H9 (cell line): Measurements from ENCODE around the gene WASHC2A. TPM values are rescaled to one million over a fixed set of nuclear protein-coding genes. Genes with fewer than 3 reads are reported as not detected.
"Not testable (repeated sequence)": the region's sequence is repeated elsewhere in the genome, so short reads cannot be mapped to it uniquely, and the experiment has no call there.

Experiments used
- DNase-seq: peaks from one replicate; pipeline ENCODE4 v3.0.0-alpha.2; 2017
- H2AFZ ChIP-seq: one replicate; pipeline ENCODE4 v1.6.1; 2013; ENCODE audit warnings: mild to moderate bottlenecking, low read length, control low read depth, moderate library complexity
- H2AK5ac ChIP-seq: 2 replicates; pipeline ENCODE4 v1.6.1; 2013; ENCODE audit warnings: low read length, control low read depth, mixed read lengths; ENCODE audit not compliant: insufficient read length
- H2BK120ac ChIP-seq: one replicate; pipeline ENCODE4 v1.6.1; 2013; ENCODE audit warnings: low read depth, mild to moderate bottlenecking, low read length, control low read depth, inconsistent platforms; ENCODE audit not compliant: poor library complexity, severe bottlenecking
- H2BK12ac ChIP-seq: 2 replicates; pipeline ENCODE4 v1.6.1; 2013; ENCODE audit warnings: low read length, control low read depth, mixed read lengths, low read depth; ENCODE audit not compliant: insufficient read length
- H2BK15ac ChIP-seq: 2 replicates; pipeline ENCODE4 v1.6.1; 2013; ENCODE audit warnings: low read depth, low read length, control low read depth
- H2BK20ac ChIP-seq: one replicate; pipeline ENCODE4 v1.6.1; 2013; ENCODE audit warnings: low read depth, mild to moderate bottlenecking, low read length, control low read depth, inconsistent platforms; ENCODE audit not compliant: poor library complexity, severe bottlenecking
- H2BK5ac ChIP-seq: 2 replicates; pipeline ENCODE4 v1.6.1; 2013; ENCODE audit warnings: low read length, control low read depth, mixed read lengths; ENCODE audit not compliant: insufficient read length
- H3K14ac ChIP-seq: 2 replicates; pipeline ENCODE4 v1.6.1; 2013; ENCODE audit warnings: low read length, control low read depth; ENCODE audit not compliant: insufficient read depth
- H3K18ac ChIP-seq: 2 replicates; pipeline ENCODE4 v1.6.1; 2013; ENCODE audit warnings: low read depth, mild to moderate bottlenecking, mixed read lengths, low read length, control low read depth; ENCODE audit not compliant: insufficient read length
- H3K23ac ChIP-seq: 2 replicates; pipeline ENCODE4 v1.6.1; 2013; ENCODE audit warnings: low read length, control low read depth, mixed read lengths, low read depth; ENCODE audit not compliant: insufficient read length
- H3K23me2 ChIP-seq: 2 replicates; pipeline ENCODE4 v1.6.1; 2013; ENCODE audit warnings: low read depth, mild to moderate bottlenecking, mixed read lengths, low read length, control low read depth; ENCODE audit not compliant: insufficient read length, poor library complexity, severe bottlenecking
- H3K27ac ChIP-seq: 2 replicates; pipeline ENCODE4 v1.5.1; 2013; ENCODE audit warnings: low read length, control low read depth, mixed read lengths, low read depth; ENCODE audit not compliant: insufficient read length
- H3K27me3 ChIP-seq: 2 replicates; pipeline ENCODE4 v1.6.1; 2013; ENCODE audit warnings: low read length, control low read depth, inconsistent platforms; ENCODE audit not compliant: insufficient read depth
- H3K4ac ChIP-seq: 2 replicates; pipeline ENCODE4 v1.6.1; 2013; ENCODE audit warnings: low read depth, mild to moderate bottlenecking, control low read depth, inconsistent platforms, low read length, moderate library complexity
- H3K4me1 ChIP-seq: 2 replicates; pipeline ENCODE4 v1.6.1; 2013; ENCODE audit warnings: low read length, control low read depth, inconsistent platforms; ENCODE audit not compliant: insufficient read depth
- H3K4me2 ChIP-seq: 2 replicates; pipeline ENCODE4 v1.6.1; 2013; ENCODE audit warnings: low read length, control low read depth, mixed read lengths; ENCODE audit not compliant: insufficient read length, insufficient read depth
- H3K56ac ChIP-seq: 2 replicates; pipeline ENCODE4 v1.6.1; 2013; ENCODE audit warnings: low read depth, mild to moderate bottlenecking, mixed read lengths, low read length, control low read depth; ENCODE audit not compliant: insufficient read length
- H3K79me1 ChIP-seq: 2 replicates; pipeline ENCODE4 v1.6.1; 2013; ENCODE audit warnings: low read depth, mild to moderate bottlenecking, moderate library complexity, low read length, control low read depth, inconsistent platforms; ENCODE audit not compliant: insufficient read depth, poor library complexity, severe bottlenecking
- H3K79me2 ChIP-seq: 2 replicates; pipeline ENCODE4 v1.6.1; 2013; ENCODE audit warnings: low read length, control low read depth, inconsistent platforms; ENCODE audit not compliant: insufficient read depth
- H3K9ac ChIP-seq: 2 replicates; pipeline ENCODE4 v1.6.1; 2013; ENCODE audit warnings: low read length, control low read depth, mixed read lengths; ENCODE audit not compliant: insufficient read length; ENCODE audit errors: extremely low read depth
- H3K9me3 ChIP-seq: one replicate; pipeline ENCODE4 v1.6.1; 2013; ENCODE audit warnings: low read depth, low read length, inconsistent platforms; ENCODE audit not compliant: control insufficient read depth
- H3T11ph ChIP-seq: one replicate; pipeline ENCODE4 v1.6.1; 2013; ENCODE audit warnings: mild to moderate bottlenecking, low read length, control low read depth, inconsistent platforms
- H4K20me1 ChIP-seq: one replicate; pipeline ENCODE4 v1.6.1; 2013; ENCODE audit not compliant: control insufficient read depth, insufficient read length, insufficient read depth
- H4K5ac ChIP-seq: 2 replicates; pipeline ENCODE4 v1.6.1; 2013; ENCODE audit warnings: low read depth, mild to moderate bottlenecking, mixed read lengths, low read length, control low read depth; ENCODE audit not compliant: insufficient read length
- H4K8ac ChIP-seq: replicated peaks from 2 replicates; pipeline ENCODE4 v1.6.1; 2013; ENCODE audit warnings: low read length, control low read depth, mixed read lengths, low read depth; ENCODE audit not compliant: insufficient read length
- H4K91ac ChIP-seq: 2 replicates; pipeline ENCODE4 v1.6.1; 2013; ENCODE audit warnings: low read depth, mild to moderate bottlenecking, moderate library complexity, mixed read lengths, low read length, control low read depth; ENCODE audit not compliant: insufficient read length
- H3K27ac Mint-ChIP-seq, 3 experiments: 2 replicates in 2 of 3; 3 replicates in 1 of 3; pipeline ENCODE4 v1.8.0; 2020 to 2021; ENCODE audit warnings: mixed read lengths in 3 of 3, mild to moderate bottlenecking in 1 of 3, moderate library complexity in 1 of 3
- H3K27me3 Mint-ChIP-seq: 2 replicates; pipeline ENCODE4 v1.8.0; 2021; ENCODE audit warnings: low read depth, mild to moderate bottlenecking, moderate library complexity, mixed read lengths
- H3K36me3 Mint-ChIP-seq, 3 experiments: 2 replicates in 2 of 3; 3 replicates in 1 of 3; pipeline ENCODE4 v1.8.0; 2020 to 2021; ENCODE audit warnings: low read depth in 3 of 3, mixed read lengths in 3 of 3; ENCODE audit not compliant: insufficient read depth in 1 of 3
- H3K4me1 Mint-ChIP-seq, 2 experiments: 2 replicates each; pipeline ENCODE4 v1.8.0; 2020; ENCODE audit warnings: mixed read lengths in 2 of 2
- H3K4me3 Mint-ChIP-seq, 2 experiments: 2 replicates in 1 of 2; 3 replicates in 1 of 2; pipeline ENCODE4 v1.8.0; 2020 to 2021; ENCODE audit warnings: mild to moderate bottlenecking in 2 of 2, mixed read lengths in 2 of 2, moderate library complexity in 1 of 2
- H3K9me3 Mint-ChIP-seq, 2 experiments: 2 replicates in 1 of 2; 3 replicates in 1 of 2; pipeline ENCODE4 v1.8.0; 2020; ENCODE audit warnings: mild to moderate bottlenecking in 2 of 2, mixed read lengths in 2 of 2, moderate library complexity in 1 of 2
- WGBS: extraction: QIAGEN DNeasy Blood & Tissue Kit; methylation state at CpG from one replicate; pipeline ENCODE4 v1.1.7; 2013; ENCODE audit warnings: missing lambda C conversion rate, low lambda C conversion rate, mixed read lengths; ENCODE audit not compliant: insufficient read length; ENCODE audit errors: extremely low coverage; 5-methylcytosine and 5-hydroxymethylcytosine counted together
- total RNA-seq: library from RNA; stranded (reverse); gene quantifications from 2 replicates; pipeline ENCODE4 v1.2.1, GENCODE V29; 2021

The WASHC2A gene
- total RNA-seq, 1 experiment from 2014 or later: 32.1 TPM

DNA sequence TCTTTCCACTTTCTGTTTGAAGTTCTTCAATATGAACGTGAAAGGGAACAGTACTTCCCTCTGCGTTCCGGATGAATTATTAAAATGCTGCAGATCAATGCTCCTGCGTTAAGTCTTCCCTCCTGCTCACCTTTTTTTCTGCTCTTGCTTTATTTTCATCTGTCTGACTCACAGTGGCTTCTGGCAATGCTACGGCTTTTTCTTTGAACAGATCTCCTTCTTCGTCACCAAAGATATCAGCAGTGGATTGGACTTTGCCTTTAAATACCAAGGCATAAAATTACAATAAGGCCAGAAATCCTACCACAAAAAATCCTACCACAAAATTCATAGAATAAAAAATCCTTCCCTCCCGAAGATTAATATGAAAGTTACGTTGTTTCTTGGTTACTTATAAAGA is 11.1 kb upstream of the WASHC2A start:
- not testable (repeated sequence) for H3T11ph ChIP-seq, H3K4me1 Mint-ChIP-seq, H2BK20ac ChIP-seq, H3K27ac ChIP-seq, H4K91ac ChIP-seq, H3K4me3 Mint-ChIP-seq, H2BK12ac ChIP-seq, H3K4me2 ChIP-seq, H3K79me1 ChIP-seq, H2BK15ac ChIP-seq, H4K5ac ChIP-seq, DNase-seq, H3K4me1 ChIP-seq, H2AFZ ChIP-seq, H4K8ac ChIP-seq, H3K18ac ChIP-seq, H3K27ac Mint-ChIP-seq, H3K27me3 ChIP-seq, H3K23me2 ChIP-seq, H3K23ac ChIP-seq, H3K36me3 Mint-ChIP-seq, H3K14ac ChIP-seq, H2AK5ac ChIP-seq, H3K9me3 Mint-ChIP-seq, H3K9ac ChIP-seq, H3K4ac ChIP-seq, H3K9me3 ChIP-seq, H4K20me1 ChIP-seq, H3K56ac ChIP-seq, H3K79me2 ChIP-seq, H2BK120ac ChIP-seq, H2BK5ac ChIP-seq
- peaks cover 15% of the 10 kb centered on the region for H3K27me3 Mint-ChIP-seq
- no CpG with 5 or more reads among the region's 8 CpGs for WGBS

DNA sequence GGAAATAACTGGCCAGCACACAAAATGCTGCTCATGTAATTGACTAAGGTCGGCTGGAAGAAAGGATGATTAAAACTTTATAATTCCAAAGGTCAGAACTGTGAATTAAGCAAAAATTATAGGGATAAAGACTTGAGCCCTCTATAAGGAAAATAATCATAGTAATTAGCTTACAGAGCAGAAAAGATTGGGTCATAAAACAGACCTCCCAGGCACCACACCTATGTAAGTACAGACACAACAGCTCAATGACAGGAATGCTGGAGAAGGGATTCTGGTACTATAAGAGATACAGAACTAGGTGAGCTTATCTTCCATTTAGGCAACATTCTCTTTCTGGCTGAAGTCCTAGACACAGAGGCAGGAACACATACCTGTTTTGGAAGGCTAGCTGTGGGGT is 9.0 kb upstream of the WASHC2A start:
- not testable (repeated sequence) for H2AFZ ChIP-seq, H2BK12ac ChIP-seq, DNase-seq, H3K14ac ChIP-seq, H3K79me2 ChIP-seq, H3K4ac ChIP-seq, H3K9me3 ChIP-seq, H3K27ac ChIP-seq, H4K20me1 ChIP-seq, H3K36me3 Mint-ChIP-seq, H3K23me2 ChIP-seq, H3K4me1 Mint-ChIP-seq, H2BK15ac ChIP-seq, H2BK20ac ChIP-seq, H3K9ac ChIP-seq, H3K18ac ChIP-seq, H3K27ac Mint-ChIP-seq, H2AK5ac ChIP-seq, H3K4me3 Mint-ChIP-seq, H3K79me1 ChIP-seq, H3K27me3 ChIP-seq, H3K4me2 ChIP-seq, H2BK5ac ChIP-seq, H3T11ph ChIP-seq, H3K56ac ChIP-seq, H4K91ac ChIP-seq, H3K4me1 ChIP-seq, H2BK120ac ChIP-seq, H4K8ac ChIP-seq, H4K5ac ChIP-seq, H3K9me3 Mint-ChIP-seq, H3K23ac ChIP-seq
- WGBS: no CpG with 5 or more reads among the region's 1 CpG
- H3K27me3 Mint-ChIP-seq: peaks cover 22% of the 10 kb centered on the region
